Upper lobe of left lung (tissue), 4 donors: ENCODE results near the gene UBASH3A.
A peak's percentile ranks its signal among the peaks of the same experiment; 100 is the strongest.

Experiments used
- CTCF ChIP-seq, 6 experiments: fragments of 450-650 bp in 4 of 6; fragments of 200-600 bp in 2 of 6; sonication (generic) in 2 of 6; IDR thresholded peaks; one replicate each; pipeline ENCODE4 v1.5.1; 2016 to 2019; ENCODE audit warnings: antibody characterized with exemption in 6 of 6
- EP300 ChIP-seq, 4 donors: sonication (generic); formaldehyde crosslinking; IDR thresholded peaks; one replicate each; pipeline ENCODE4 v1.5.1; 2017; ENCODE audit warnings: antibody characterized with exemption in 4 of 4, control low read depth in 2 of 4
- POLR2A ChIP-seq, 4 donors: fragments of 450-650 bp; IDR thresholded peaks; one replicate each; pipeline ENCODE4 v1.5.1; 2016 to 2017; ENCODE audit warnings: antibody characterized with exemption in 4 of 4, mild to moderate bottlenecking in 2 of 4
- POLR2AphosphoS5 ChIP-seq, 2 donors: sonication (generic); formaldehyde crosslinking; IDR thresholded peaks; one replicate each; pipeline ENCODE4 v1.5.1; 2017; ENCODE audit warnings: antibody characterized with exemption in 2 of 2

DNA sequence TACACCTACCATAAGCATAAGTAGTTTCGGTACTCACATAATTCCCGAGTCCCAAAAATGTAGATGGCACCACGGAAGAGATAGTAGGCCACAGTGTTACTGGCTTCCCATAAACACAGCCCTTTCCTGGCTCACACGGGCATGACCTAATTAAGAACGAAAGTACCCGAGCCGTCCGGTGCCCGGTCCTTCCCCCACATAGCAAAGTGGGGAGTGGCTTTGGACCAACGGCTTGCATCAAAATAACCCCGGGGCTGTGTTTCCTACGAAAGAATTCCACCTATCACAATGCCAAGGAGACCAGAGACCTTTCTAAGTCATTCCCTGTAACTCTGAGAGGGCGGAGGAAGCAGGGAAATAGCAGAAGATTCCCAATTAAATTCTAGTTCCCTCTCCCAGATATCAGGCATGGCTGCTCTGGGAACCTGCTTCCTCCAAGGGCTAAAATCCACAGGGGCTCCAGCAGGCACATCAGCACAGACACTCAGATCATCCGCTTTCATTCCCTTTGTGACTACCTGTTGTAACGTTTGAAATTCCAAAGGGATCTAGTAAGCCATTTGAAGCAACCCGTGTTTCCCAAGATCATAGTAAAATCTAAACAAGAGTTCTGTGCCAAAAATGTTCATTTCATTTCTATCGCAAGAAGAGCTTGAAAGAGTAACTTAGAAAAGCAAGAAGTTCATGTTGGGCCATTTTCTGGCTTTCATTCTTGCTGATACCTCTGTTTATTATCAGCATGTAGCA is 7.6 kb upstream of the UBASH3A start, which contains the start of gene TMPRSS3:
- TF ChIP-seq CTCF (IDR thresholded peaks at IDR 0.05) (no peak), POLR2A (IDR thresholded peaks at IDR 0.05) (no peak), EP300 (IDR thresholded peaks at IDR 0.05) (peak in 1 of 4 donors; percentile 18), POLR2AphosphoS5 (IDR thresholded peaks at IDR 0.05) (peak in 1 of 2 donors; percentile 15)
